MM.1S (cell line): Measurements from ENCODE around the gene CMIP.

Experiments used
- DNase-seq: peaks from one replicate; pipeline ENCODE4 v3.0.0-alpha.2; 2015
- H2AFZ ChIP-seq: fragments of 300-600 bp; sonication (generic); 2 replicates; pipeline ENCODE4 v1.6.0; 2016; ENCODE audit warnings: antibody characterized with exemption, low read length
- H3F3A ChIP-seq: fragments of 300-600 bp; sonication (generic); 2 replicates; pipeline ENCODE4 v1.6.1; 2016; ENCODE audit warnings: mild to moderate bottlenecking, antibody characterized with exemption, low read length, moderate library complexity, mixed read lengths; ENCODE audit not compliant: insufficient read depth
- H3K27ac ChIP-seq: fragments of 300-600 bp; sonication (generic); 2 replicates; pipeline ENCODE4 v1.5.1; 2016; ENCODE audit warnings: mild to moderate bottlenecking, low read length
- H3K27me3 ChIP-seq: fragments of 300-600 bp; sonication (generic); replicated peaks from 2 replicates; pipeline ENCODE4 v1.6.0; 2016; ENCODE audit warnings: low read length; ENCODE audit not compliant: insufficient read depth
- H3K36me3 ChIP-seq: fragments of 300-600 bp; sonication (generic); replicated peaks from 2 replicates; pipeline ENCODE4 v1.6.1; 2016; ENCODE audit warnings: mild to moderate bottlenecking, low read length, mixed read lengths; ENCODE audit not compliant: insufficient read depth
- H3K4me1 ChIP-seq: fragments of 300-600 bp; sonication (generic); 2 replicates; pipeline ENCODE4 v1.6.1; 2016; ENCODE audit warnings: low read length, mixed read lengths
- H3K4me2 ChIP-seq: fragments of 300-600 bp; sonication (generic); 2 replicates; pipeline ENCODE4 v1.6.0; 2016; ENCODE audit warnings: low read depth, low read length
- H3K4me3 ChIP-seq: fragments of 300-600 bp; sonication (generic); 2 replicates; pipeline ENCODE4 v1.5.1; 2016; ENCODE audit warnings: low read length, mixed read lengths
- H3K79me2 ChIP-seq: fragments of 300-600 bp; sonication (generic); 2 replicates; pipeline ENCODE4 v1.6.1; 2016; ENCODE audit warnings: mixed run types, low read length, mixed read lengths
- H3K9ac ChIP-seq: fragments of 300-600 bp; sonication (generic); 2 replicates; pipeline ENCODE4 v1.6.1; 2016; ENCODE audit warnings: low read length, mixed read lengths
- H3K9me2 ChIP-seq: fragments of 300-600 bp; sonication (generic); replicated peaks from 2 replicates; pipeline ENCODE4 v1.6.1; 2016; ENCODE audit warnings: mild to moderate bottlenecking, low read length, mixed read lengths; ENCODE audit not compliant: insufficient read depth
- H3K9me3 ChIP-seq: fragments of 300-600 bp; sonication (generic); replicated peaks from 2 replicates; pipeline ENCODE4 v1.6.1; 2016; ENCODE audit warnings: mild to moderate bottlenecking, low read length, mixed read lengths; ENCODE audit not compliant: insufficient read depth
- H4K20me1 ChIP-seq: fragments of 300-600 bp; sonication (generic); 2 replicates; pipeline ENCODE4 v1.6.1; 2016; ENCODE audit warnings: mild to moderate bottlenecking, low read length, moderate library complexity, mixed read lengths; ENCODE audit not compliant: insufficient read depth
- EZH2 ChIP-seq: fragments of 300-600 bp; sonication (generic); optimal IDR thresholded peaks from 2 replicates; pipeline ENCODE3; 2017; ENCODE audit warnings: low read depth, mild to moderate bottlenecking, antibody characterized with exemption, low read length, mixed read lengths
- EZH2phosphoT487 ChIP-seq: fragments of 300-600 bp; sonication (generic); IDR thresholded peaks from 2 replicates; pipeline ENCODE4 v1.6.1; 2018; ENCODE audit warnings: antibody characterized with exemption, low read length
- TF ChIP-seq, protein P1 (sequence below): fragments of 300-600 bp; sonication (generic); IDR thresholded peaks from 2 replicates; pipeline ENCODE4 v1.5.1; 2016; ENCODE audit warnings: antibody characterized with exemption, low read length, mixed read lengths

Gene CMIP

DNA sequence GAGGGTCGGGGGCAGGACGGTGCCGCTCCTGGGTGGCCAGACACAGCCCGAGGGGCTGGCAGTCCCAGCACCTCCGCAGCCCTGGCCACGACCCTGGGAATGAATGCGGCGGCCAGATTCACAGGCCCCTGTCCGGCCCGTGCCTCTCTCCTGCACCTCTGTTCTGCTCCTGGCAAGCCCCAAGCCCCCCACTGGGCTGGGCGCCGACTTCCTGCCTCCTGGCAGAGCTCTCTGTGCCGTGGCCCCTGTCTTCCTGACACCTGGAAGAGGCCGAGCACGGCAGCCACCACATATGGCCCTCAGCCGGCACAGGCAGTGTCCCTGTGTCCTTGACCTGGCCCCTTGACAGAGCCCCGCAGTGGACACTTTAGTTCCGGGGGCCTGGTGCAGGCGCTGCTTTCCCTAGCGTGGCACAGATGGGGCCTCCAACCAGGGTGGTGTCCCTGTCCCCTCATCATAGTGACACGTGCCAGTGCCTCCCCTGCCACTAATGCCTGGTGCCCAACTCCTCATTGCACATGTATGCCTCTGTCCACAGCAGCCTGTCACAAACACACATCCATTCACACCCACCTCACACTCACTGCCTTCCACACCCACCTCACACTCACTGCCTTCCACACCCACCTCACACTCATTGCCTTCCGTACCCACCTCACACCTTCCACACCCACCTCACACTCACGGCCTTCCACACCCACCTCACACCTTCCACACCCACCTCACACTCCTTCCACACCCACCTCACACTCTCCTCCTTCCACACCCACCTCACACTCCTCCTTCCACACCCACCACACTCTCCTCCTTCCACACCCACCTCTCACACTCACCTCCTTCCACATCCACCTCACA, 223.9 kb downstream of the CMIP start:
- Histone ChIP-seq H3K9ac (no peak overlapping the region), H4K20me1 (no peaks in the 10 kb centered on the region), H3K27me3 (no peaks in the 10 kb centered on the region), H3K27ac (no peak overlapping the region), H3K4me3 (no peak overlapping the region), H2AFZ (no peak overlapping the region), H3K4me1 (no peaks in the 10 kb centered on the region), H3K9me3 (no peaks in the 10 kb centered on the region), H3F3A (no peaks in the 10 kb centered on the region), H3K9me2 (no peaks in the 10 kb centered on the region), H3K4me2 (no peak overlapping the region), H3K36me3 (no peaks in the 10 kb centered on the region), H3K79me2 (no peaks in the 10 kb centered on the region)
- TF ChIP-seq EZH2phosphoT487: no peak
- TF ChIP-seq EZH2: no peak
- TF ChIP-seq, protein P1, sequence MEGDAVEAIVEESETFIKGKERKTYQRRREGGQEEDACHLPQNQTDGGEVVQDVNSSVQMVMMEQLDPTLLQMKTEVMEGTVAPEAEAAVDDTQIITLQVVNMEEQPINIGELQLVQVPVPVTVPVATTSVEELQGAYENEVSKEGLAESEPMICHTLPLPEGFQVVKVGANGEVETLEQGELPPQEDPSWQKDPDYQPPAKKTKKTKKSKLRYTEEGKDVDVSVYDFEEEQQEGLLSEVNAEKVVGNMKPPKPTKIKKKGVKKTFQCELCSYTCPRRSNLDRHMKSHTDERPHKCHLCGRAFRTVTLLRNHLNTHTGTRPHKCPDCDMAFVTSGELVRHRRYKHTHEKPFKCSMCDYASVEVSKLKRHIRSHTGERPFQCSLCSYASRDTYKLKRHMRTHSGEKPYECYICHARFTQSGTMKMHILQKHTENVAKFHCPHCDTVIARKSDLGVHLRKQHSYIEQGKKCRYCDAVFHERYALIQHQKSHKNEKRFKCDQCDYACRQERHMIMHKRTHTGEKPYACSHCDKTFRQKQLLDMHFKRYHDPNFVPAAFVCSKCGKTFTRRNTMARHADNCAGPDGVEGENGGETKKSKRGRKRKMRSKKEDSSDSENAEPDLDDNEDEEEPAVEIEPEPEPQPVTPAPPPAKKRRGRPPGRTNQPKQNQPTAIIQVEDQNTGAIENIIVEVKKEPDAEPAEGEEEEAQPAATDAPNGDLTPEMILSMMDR: no peak
- DNase-seq: no peak

DNA sequence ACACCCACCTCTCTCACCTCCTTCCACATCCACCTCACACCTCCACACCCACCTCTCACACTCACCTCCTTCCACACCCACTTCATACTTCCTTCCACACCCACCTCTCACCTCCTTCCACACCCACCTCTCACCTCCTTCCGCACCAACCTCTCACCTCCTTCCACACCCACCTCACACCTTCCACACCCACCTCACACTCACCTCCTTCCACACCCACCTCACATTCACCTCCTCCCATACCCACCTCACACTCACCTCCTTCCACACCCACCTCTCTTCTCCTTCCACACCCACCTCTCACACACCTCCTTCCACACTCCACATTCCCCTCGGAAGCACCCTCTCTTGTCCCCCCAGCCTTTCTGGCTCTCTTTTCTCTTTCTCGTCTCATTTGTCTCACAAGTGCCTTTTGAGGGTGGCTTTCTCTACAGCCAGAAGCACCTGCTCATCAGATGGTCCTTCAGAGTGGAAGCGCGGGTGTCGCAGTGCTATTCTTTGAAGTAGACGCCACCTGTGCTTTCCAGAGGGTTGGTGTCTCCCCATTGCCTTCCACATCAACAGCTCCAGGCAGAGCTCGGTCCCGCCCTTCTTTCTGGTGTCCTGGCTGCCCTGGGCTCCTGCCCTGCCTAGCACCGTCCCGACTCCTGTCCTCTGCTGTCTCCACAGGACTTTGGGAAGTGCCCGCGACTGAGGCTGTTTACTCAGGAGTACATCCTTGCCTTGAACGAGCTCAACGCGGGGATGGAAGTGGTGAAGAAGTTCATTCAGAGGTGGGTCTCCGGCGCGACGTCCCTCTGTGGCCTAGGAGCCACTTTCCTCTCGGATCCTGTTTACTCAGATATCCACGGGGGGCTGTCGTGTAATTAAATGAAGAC, 225.1 kb downstream of the CMIP start:
- TF ChIP-seq EZH2phosphoT487: no peak
- no peak for TF ChIP-seq EZH2
- TF ChIP-seq, protein P1: no peak
- Histone ChIP-seq H3K79me2 (no peaks in the 10 kb centered on the region), H3K36me3 (no peaks in the 10 kb centered on the region), H3K4me2 (no peak overlapping the region), H3K27ac (no peak overlapping the region), H3K9me3 (no peaks in the 10 kb centered on the region), H2AFZ (no peak overlapping the region), H3K4me3 (no peak overlapping the region), H3K9me2 (no peaks in the 10 kb centered on the region), H3K9ac (no peak overlapping the region), H3K4me1 (no peaks in the 10 kb centered on the region), H4K20me1 (no peaks in the 10 kb centered on the region), H3F3A (no peaks in the 10 kb centered on the region), H3K27me3 (no peaks in the 10 kb centered on the region)
- no peak for DNase-seq

DNA sequence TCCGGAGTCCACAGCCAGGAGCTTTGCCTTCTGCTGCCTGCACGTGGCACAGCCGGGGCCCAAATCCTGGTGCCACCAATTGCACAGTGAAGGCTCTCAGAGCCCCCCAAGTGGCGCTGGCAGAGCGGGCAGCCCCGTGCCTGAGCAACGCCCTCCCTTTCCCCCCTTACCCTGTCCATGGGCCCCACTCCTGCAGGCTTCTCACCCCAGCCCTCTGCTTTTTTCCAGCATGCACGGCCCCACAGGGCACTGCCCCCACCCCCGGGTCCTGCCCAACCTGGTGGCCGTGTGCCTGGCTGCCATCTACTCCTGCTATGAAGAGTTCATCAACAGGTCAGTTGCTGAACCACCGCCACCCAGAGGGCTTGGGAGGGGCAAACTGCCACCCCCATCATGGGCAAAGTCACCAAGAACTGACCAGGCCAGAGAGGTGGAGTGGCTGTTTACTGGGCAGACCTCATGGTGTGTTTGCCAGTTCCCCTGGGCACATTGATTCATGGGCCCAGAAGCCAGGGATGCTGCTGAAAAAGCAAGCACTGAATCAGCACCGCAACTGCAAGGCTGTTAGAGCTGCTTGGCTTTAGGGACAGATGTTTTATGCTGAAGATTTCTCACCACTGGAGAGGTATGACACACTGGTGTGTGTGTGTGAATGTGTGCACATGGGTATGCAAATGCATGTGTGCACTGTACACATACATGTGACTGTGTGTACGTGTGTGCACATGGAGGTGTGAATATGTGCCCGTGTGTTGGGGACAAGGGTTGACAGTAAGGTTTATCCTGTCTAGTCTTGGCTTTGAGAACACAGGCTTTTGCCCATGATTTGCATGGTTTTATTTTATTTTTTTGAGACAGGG, 227.4 kb downstream of the CMIP start:
- no peak overlapping the region for H3K27ac ChIP-seq
- H3F3A ChIP-seq: no peaks in the 10 kb centered on the region
- H4K20me1 ChIP-seq: no peaks in the 10 kb centered on the region
- H3K79me2 ChIP-seq: no peaks in the 10 kb centered on the region
- H3K9ac ChIP-seq: no peak overlapping the region
- H3K36me3 ChIP-seq: no peaks in the 10 kb centered on the region
- H2AFZ ChIP-seq: no peak overlapping the region
- no peak overlapping the region for H3K4me2 ChIP-seq
- no peaks in the 10 kb centered on the region for H3K9me2 ChIP-seq
- no peaks in the 10 kb centered on the region for H3K9me3 ChIP-seq
- H3K4me3 ChIP-seq: no peak overlapping the region
- no peak for DNase-seq
- no peaks in the 10 kb centered on the region for H3K27me3 ChIP-seq
- TF ChIP-seq EZH2: no peak
- TF ChIP-seq, protein P1: no peak
- TF ChIP-seq EZH2phosphoT487: no peak
- no peaks in the 10 kb centered on the region for H3K4me1 ChIP-seq
